HepG2 (cell line): ENCODE measurements around the gene AK2. TPM values are rescaled to one million over a fixed set of nuclear protein-coding genes. Genes with fewer than 3 reads are reported as not detected.

Source experiments
- DRAP1 ChIP-seq: IDR thresholded peaks from 2 replicates; pipeline ENCODE4 v1.6.1; 2016; ENCODE audit warnings: missing genetic modification reagents, missing compliant biosample characterization
- FLYWCH1 ChIP-seq: sonication (generic); formaldehyde crosslinking; IDR thresholded peaks from 2 replicates; pipeline ENCODE4 v1.8.1; 2023; ENCODE audit warnings: mild to moderate bottlenecking, missing genetic modification reagents
- HIC2 ChIP-seq: sonication (generic); formaldehyde crosslinking; IDR thresholded peaks from 2 replicates; pipeline ENCODE4 v1.9.0; 2022; ENCODE audit warnings: low read depth, missing genetic modification reagents
- KAT8 ChIP-seq: IDR thresholded peaks from 2 replicates; pipeline ENCODE4 v1.6.1; 2016; ENCODE audit warnings: missing genetic modification reagents, missing compliant biosample characterization
- KLF9 ChIP-seq: IDR thresholded peaks from 2 replicates; pipeline ENCODE4 v1.6.1; 2016; ENCODE audit warnings: low read depth
- MIER2 ChIP-seq: IDR thresholded peaks from 2 replicates; pipeline ENCODE4 v1.6.1; 2016; ENCODE audit warnings: missing biosample characterization, missing genetic modification reagents
- NFYC ChIP-seq: IDR thresholded peaks from 2 replicates; pipeline ENCODE4 v1.6.1; 2016; ENCODE audit warnings: missing genetic modification reagents, missing compliant biosample characterization
- PAWR ChIP-seq: sonication (generic); formaldehyde crosslinking; IDR thresholded peaks from 2 replicates; pipeline ENCODE4 v1.4.0; 2020; ENCODE audit warnings: missing genetic modification reagents, mild to moderate bottlenecking, borderline replicate concordance
- SALL2 ChIP-seq: sonication (generic); formaldehyde crosslinking; IDR thresholded peaks from 2 replicates; pipeline ENCODE4 v1.8.1; 2023; ENCODE audit warnings: mild to moderate bottlenecking, missing genetic modification reagents, inconsistent platforms
- THAP8 ChIP-seq: sonication (generic); formaldehyde crosslinking; IDR thresholded peaks from 2 replicates; pipeline ENCODE4 v1.5.1; 2020; ENCODE audit warnings: missing genetic modification reagents, mild to moderate bottlenecking, borderline replicate concordance
- WIZ ChIP-seq: sonication (generic); formaldehyde crosslinking; IDR thresholded peaks from 2 replicates; pipeline ENCODE4 v1.5.1; 2020; ENCODE audit warnings: mild to moderate bottlenecking, missing genetic modification reagents
- XBP1 ChIP-seq: sonication (generic); formaldehyde crosslinking; IDR thresholded peaks from 2 replicates; pipeline ENCODE4 v1.5.0; 2020; ENCODE audit warnings: missing genetic modification reagents
- ZNF225 ChIP-seq: sonication (generic); formaldehyde crosslinking; IDR thresholded peaks from 2 replicates; pipeline ENCODE4 v1.4.0; 2020; ENCODE audit warnings: mild to moderate bottlenecking, missing genetic modification reagents
- ZNF382 ChIP-seq: sonication (generic); formaldehyde crosslinking; IDR thresholded peaks from 2 replicates; pipeline ENCODE4 v1.5.0; 2020; ENCODE audit warnings: missing genetic modification reagents, mild to moderate bottlenecking, borderline replicate concordance
- ZNF407 ChIP-seq: sonication (generic); formaldehyde crosslinking; IDR thresholded peaks from one replicate; pipeline ENCODE4 v1.5.1; 2020; ENCODE audit warnings: mild to moderate bottlenecking, missing genetic modification reagents; ENCODE audit errors: not compliant biosample characterization
- ZZZ3 ChIP-seq: sonication (generic); formaldehyde crosslinking; IDR thresholded peaks from 2 replicates; pipeline ENCODE4 v1.4.0; 2020; ENCODE audit warnings: missing genetic modification reagents, mild to moderate bottlenecking, borderline replicate concordance
- polyA plus RNA-seq, 8 experiments: library from polyadenylated mRNA; depleted of rRNA in 3 of 8; stranded (reverse) in 7 of 8; unstranded in 1 of 8; fragments of >200 nt; fragmentation: Illumina TruSeq in 4 of 8; extraction: Trizol in 4 of 8; gene quantifications; 2 replicates each; pipeline versions ENCODE4 v1.2.1 to v1.2.3, GENCODE V29; 2011 to 2016; ENCODE audit warnings: low read depth in 4 of 8, missing spikeins in 1 of 8, mixed read lengths in 1 of 8; ENCODE audit not compliant: insufficient read depth in 1 of 8
- total RNA-seq, 5 experiments: library from RNA; depleted of rRNA; stranded (reverse); fragments of >200 nt; fragmentation: Illumina TruSeq; extraction: Trizol; gene quantifications; 2 replicates each; pipeline ENCODE4 v1.2.3, GENCODE V29; 2016; ENCODE audit warnings: low read depth in 1 of 5

The AK2 gene
- total and polyA plus RNA-seq, 2 of the 13 experiments (the other 11 are each of a cell fraction or from before 2014, with no cell fraction given) = 170 to 188 TPM

- peak; percentile 83 for TF ChIP-seq ZNF407 (CRISPR knock-in tag)
- TF ChIP-seq FLYWCH1 = no peak
- TF ChIP-seq ZNF382 = no peak
- peak; percentile 77; the same call in 1 of the 2 replicates for TF ChIP-seq WIZ (CRISPR knock-in tag)
- peak; percentile 59 for TF ChIP-seq SALL2 (CRISPR knock-in tag)
- TF ChIP-seq DRAP1 (CRISPR knock-in tag) = peak; percentile 84
- peak; percentile 92; the same call in 1 of the 2 replicates for TF ChIP-seq ZZZ3
- no peak for TF ChIP-seq MIER2 (CRISPR knock-in tag)
- no peak; the same call in 1 of the 2 replicates for TF ChIP-seq THAP8
- TF ChIP-seq HIC2 (CRISPR knock-in tag) = peak; percentile 59; the same call in 1 of the 2 replicates
- TF ChIP-seq PAWR (CRISPR knock-in tag) = 0 out of 2 replicates have a peak, but pooled peaks have one; percentile 90
- peak; percentile 86 for TF ChIP-seq KAT8
- peak; percentile 93 for TF ChIP-seq ZNF225 (CRISPR knock-in tag)
- peak; percentile 99 for TF ChIP-seq NFYC
- 0 out of 2 replicates have a peak, but pooled peaks have one; percentile 70 for TF ChIP-seq XBP1 (CRISPR knock-in tag)
- TF ChIP-seq KLF9 (CRISPR knock-in tag) = 0 out of 2 replicates have a peak, but pooled peaks have one; percentile 50
Measured at GRCh38 chr1:33036526-33037503, at the start of gene AK2 (continued).
